Stimulated activated CD4-positive, alpha-beta T cell treated with anti-CD3 and anti-CD28 coated beads, Interleukin-12 subunit alpha, Interleukin-12 subunit beta, amount 100 ng/mL, for 48 hours (primary cell): ENCODE results near the gene ZSCAN12.
A peak's percentile ranks its signal among the peaks of the same experiment; 100 is the strongest.

ENCODE experiments used
- DNase-seq, 3 donors: peaks; one replicate each; pipeline ENCODE4 v3.0.0-alpha.2; 2020; ENCODE audit warnings: low read depth in 2 of 3, low spot score in 1 of 3

ZSCAN12 gene

GRCh38 chr6:28354688-28355554, 44.6 kb downstream of the ZSCAN12 start:
- DNase-seq = no peak

GRCh38 chr6:28353981-28354676, 45.4 kb downstream of the ZSCAN12 start:
- DNase-seq = no peak

GRCh38 chr6:28353356-28353755, 46.2 kb downstream of the ZSCAN12 start:
- DNase-seq = no peak

- no peak for DNase-seq
Observed at GRCh38 chr6:28351493-28351925, 48.0 kb downstream of the ZSCAN12 start.

GRCh38 chr6:28351087-28351486, 48.5 kb downstream of the ZSCAN12 start:
- no peak for DNase-seq

GRCh38 chr6:28349892-28350737, 49.4 kb downstream of the ZSCAN12 start, which contains the start of gene ZKSCAN3:
Gene ZKSCAN3 (plus strand): TSS chr6:28349947. CDS start chr6:28359587, 9,640 bp downstream.
- DNase-seq = peak; percentile 75 to 80 (median 77)

GRCh38 chr6:28349344-28349891, 50.1 kb downstream of the ZSCAN12 start:
- DNase-seq = no peak

- no peak for DNase-seq
Observed at GRCh38 chr6:28347119-28347518, 52.4 kb downstream of the ZSCAN12 start.

- DNase-seq = no peak
Observed at GRCh38 chr6:28345201-28345600, 54.3 kb downstream of the ZSCAN12 start.

- no peak for DNase-seq
Observed at GRCh38 chr6:28343898-28344677, 55.5 kb downstream of the ZSCAN12 start.

GRCh38 chr6:28340310-28341095, 59.0 kb downstream of the ZSCAN12 start:
- DNase-seq = no peak

- DNase-seq = no peak
Observed at GRCh38 chr6:28337121-28337520, 62.4 kb downstream of the ZSCAN12 start.

- DNase-seq = no peak
Observed at GRCh38 chr6:28336284-28337120, 63.0 kb downstream of the ZSCAN12 start.

GRCh38 chr6:28335564-28336283, 63.8 kb downstream of the ZSCAN12 start, which contains the start of gene ZSCAN31:
Gene ZSCAN31 (minus strand): TSS chr6:28336148. CDS start chr6:28329683, 6,465 bp downstream.
- DNase-seq = peak; percentile 56 to 73 (median 67)

GRCh38 chr6:28335040-28335563, 64.4 kb downstream of the ZSCAN12 start:
- no peak for DNase-seq

GRCh38 chr6:28334286-28335039, 65.1 kb downstream of the ZSCAN12 start:
- DNase-seq = no peak

- DNase-seq = no peak
Observed at GRCh38 chr6:28333599-28334018, 65.9 kb downstream of the ZSCAN12 start.
